Fibroblast of skin of right quadriceps (primary cell): ENCODE results near the gene ITPR1.

Experiments
- DNase-seq: peaks from one replicate; pipeline ENCODE4 v3.0.0-alpha.2; 2013

The ITPR1 gene

DNA sequence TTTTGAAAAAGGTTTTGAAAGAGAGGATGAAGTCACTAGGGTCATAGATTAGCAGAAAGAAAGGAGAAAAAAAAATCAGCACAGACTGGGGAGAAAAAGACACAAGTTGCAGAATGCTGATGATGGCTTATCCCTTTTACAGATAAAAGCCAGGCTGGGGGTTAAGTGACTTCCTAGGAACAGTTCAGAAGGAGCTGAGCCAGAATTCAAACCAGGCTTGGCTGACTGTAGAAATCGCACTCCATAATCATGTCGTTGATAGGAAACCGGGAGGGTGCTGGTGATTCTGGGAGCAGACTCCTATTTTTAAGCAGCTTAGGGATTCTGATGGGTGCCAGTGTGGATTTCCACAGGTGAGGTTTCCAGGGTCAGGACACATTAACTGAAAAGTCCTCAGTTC is 326.6 kb downstream of the ITPR1 start:
- no peak for DNase-seq

GRCh38 chr3:4820296-4821121 is 327.4 kb downstream of the ITPR1 start:
- DNase-seq: no peak

DNA sequence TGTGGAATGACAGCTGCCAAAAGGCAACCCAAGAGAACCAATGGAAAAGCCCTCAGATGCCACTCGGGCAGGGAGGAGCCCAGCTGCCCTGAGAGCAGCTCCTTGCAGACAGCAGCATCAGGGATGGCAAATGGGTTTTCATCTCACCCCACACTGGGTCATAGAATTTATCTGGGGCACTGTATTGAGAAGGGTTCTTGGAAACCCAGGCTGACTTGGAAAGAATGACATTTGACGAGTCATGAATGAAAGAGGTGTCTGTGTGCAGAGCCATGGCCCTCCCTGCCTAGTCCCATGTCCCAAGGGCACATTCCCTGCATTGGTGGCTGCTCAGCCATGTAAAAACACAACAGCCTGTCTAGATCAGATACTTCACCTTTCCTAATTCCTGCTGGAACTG is 328.2 kb downstream of the ITPR1 start:
- DNase-seq: no peak

DNA sequence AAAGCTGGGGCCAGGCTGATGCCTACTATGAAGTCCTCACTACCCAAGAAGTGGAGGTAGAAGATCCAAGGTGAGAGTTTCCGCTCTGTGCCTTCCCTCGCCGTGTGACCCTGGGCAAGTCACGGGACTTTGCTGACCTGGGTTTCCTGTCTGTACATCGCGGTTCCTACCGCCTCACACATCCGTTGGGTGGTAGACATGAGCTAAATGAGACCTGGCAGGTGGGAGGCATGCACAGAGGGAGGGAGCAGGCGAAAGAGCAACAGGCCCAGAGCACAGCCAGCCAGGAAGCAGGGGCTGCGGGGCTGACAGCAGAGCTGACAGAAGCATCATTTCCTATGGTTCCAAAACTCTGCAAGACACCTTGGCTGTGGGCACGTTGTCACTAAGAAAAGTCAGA is 328.8 kb downstream of the ITPR1 start:
- no peak for DNase-seq

- DNase-seq: no peak
Observed at GRCh38 chr3:4822568-4822967, 329.4 kb downstream of the ITPR1 start.

GRCh38 chr3:4823385-4823784 is 330.2 kb downstream of the ITPR1 start:
- DNase-seq: no peak

DNA sequence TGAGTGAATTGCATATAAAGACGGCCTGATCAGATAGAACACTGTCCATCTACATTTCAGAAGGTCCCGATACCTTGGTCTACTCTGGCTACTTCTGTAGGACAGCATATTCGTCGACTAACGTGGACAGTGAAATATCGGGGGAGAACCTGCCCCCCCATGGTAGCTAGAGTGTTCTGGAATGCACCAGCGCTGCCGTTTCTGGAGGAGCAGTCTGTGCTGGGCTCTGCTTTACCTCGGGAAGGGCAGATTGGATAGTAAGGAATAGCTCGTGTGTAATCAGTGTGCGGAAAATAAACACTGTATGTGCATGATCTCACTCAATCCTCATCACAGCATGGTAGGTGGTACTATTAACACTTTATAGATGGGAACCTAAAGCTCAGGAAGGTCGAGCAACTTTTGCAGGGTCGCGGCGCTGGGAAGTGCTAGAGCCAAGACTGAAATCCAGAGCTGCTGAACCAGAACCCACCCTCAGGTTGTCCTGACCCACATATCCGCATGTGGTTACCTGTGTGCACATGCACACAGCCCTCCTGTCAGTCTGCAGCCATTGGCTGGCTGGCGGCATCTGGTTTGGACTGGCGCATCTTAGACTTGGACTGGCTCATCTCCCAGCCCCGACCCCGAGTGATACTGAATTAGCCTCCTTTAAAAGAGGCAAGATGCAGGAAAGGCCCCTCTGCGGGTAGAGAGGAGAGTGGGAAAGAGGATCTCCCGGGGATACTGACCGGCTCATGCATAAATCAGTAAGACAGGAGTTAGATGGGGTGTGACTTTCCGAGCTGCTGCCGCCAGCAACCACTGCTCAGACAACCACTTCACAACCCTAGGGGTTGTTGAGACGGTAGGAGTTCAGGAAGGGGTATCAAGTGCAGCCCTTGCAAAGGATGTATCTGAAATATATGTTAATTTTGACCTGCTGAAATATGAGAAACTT is 331.1 kb downstream of the ITPR1 start:
- DNase-seq: no peak

GRCh38 chr3:4824926-4825325 is 331.8 kb downstream of the ITPR1 start:
- peak; percentile 87 for DNase-seq

GRCh38 chr3:4825436-4826236 is 332.5 kb downstream of the ITPR1 start:
- DNase-seq: no peak

DNA sequence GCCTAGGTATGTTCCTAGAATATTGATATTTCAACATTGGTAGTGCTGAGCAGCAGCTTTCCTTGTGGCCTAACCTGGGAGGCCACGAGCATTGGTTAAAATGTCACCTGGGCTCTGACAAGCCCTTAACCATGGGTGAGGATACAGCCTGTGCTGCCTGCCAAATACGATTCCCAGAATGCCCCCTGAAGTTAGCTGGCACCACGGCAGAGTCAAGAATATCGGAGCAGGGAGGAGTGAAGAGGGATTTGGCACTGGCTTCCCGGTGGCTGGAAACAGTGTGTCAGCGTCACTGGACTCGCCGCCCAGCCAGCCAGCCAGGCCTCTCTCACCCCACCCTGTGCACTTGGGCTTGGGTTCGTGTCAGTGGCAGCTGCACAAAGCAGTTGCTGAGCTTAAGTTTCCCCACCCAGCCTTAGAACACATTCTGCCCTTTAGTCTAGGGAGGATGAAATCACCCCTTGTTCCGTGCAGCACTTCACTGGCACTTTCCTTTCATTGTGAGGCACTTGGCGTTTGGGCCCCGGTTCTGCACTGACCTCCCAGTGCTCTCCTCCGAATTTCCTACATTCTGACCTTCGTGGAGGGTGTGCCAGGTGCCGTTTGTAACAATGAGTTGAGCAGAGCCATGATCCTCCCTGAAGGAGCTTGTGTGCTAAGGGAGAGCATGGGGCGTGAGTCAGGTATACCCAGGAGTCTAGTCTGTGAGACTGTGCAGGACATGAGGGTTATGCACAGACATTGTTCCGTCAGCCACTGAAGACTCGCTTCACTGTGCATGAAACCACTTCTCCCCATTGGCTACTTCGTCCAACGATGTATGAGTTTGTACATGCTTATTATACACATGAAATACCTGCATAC is 333.3 kb downstream of the ITPR1 start:
- DNase-seq: no peak

- DNase-seq: no peak
Observed at GRCh38 chr3:4827767-4828166, 334.6 kb downstream of the ITPR1 start.

DNA sequence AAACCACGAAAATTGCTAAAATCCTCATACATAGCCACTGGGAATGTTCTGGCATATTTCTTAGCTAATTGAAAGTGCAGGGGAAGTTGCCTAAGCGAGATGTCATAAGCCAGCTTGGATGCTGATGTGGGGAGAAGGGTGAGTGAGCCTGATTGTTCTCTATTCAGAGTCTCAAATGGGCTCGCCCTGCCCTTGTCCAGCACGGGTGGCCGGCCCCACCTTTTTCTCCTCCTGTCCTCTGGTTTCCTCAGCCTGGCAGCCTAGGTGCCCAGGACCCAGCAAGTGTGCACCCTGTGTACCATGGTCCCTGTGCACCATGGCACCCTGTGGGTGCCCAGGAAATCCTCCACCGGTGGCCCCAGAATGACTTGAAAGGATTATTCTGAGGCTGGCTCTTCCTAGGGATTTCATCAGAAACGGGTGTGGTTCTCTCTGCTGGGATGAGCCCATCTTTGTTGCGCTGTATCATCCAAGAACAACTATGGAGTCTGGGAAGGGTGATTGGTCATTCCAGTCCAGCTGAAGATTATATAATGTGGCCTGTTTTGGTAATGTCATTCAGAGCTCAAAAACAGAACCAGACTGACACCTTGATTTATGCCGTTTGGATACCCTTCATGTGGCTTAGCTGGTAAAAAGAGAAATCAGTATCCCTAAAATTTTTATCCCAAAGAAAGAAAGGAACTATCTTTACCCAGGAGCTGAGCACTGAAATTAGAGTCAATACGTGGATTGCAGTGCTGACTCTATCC is 335.3 kb downstream of the ITPR1 start:
- DNase-seq: peak; percentile 82

GRCh38 chr3:4829031-4829394 is 335.9 kb downstream of the ITPR1 start:
- DNase-seq: no peak

- DNase-seq: no peak
Observed at GRCh38 chr3:4830586-4830914, 337.4 kb downstream of the ITPR1 start.

- DNase-seq: no peak
Observed at GRCh38 chr3:4831580-4831950, 338.4 kb downstream of the ITPR1 start.

DNA sequence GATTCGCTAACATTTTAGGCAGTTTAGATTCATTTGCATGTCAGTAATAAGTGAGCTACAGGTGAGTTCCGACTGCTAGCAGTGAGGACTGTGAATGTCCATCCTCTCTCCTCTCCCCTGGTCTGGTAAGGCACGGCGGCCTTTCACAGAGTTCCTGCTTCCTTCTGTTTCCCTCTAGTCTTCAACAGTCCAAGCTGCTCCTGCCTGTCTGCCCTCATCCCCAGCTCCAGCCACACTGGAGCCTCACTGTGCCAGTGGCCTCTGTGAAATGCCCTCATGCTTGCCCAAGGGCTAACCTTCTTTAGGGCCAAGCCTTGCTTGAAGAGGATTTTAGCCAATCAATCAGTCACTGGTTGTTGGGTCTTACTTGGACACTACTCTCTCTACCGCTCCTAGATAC is 340.3 kb downstream of the ITPR1 start:
- DNase-seq: no peak

GRCh38 chr3:4834403-4834866 is 341.3 kb downstream of the ITPR1 start:
- no peak for DNase-seq

- no peak for DNase-seq
Observed at GRCh38 chr3:4835616-4836043, 342.5 kb downstream of the ITPR1 start.

DNA sequence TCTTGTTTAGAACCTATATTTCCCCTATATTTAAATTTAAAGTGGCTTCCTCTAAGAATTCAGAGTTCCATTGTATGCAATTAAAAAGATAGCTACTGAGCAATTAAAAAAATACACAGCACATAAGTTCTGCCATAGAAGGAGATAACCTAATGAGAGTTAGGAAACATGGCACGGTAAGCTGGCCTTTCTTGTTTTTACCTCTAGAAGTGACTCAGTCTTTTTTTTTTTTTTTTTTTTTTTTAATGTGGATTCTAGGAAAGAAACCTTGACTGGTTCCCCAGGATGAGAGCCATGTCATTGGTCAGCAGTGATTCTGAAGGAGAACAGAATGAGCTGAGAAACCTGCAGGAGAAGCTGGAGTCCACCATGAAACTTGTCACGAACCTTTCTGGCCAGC is 343.4 kb downstream of the ITPR1 start:
- no peak for DNase-seq

DNA sequence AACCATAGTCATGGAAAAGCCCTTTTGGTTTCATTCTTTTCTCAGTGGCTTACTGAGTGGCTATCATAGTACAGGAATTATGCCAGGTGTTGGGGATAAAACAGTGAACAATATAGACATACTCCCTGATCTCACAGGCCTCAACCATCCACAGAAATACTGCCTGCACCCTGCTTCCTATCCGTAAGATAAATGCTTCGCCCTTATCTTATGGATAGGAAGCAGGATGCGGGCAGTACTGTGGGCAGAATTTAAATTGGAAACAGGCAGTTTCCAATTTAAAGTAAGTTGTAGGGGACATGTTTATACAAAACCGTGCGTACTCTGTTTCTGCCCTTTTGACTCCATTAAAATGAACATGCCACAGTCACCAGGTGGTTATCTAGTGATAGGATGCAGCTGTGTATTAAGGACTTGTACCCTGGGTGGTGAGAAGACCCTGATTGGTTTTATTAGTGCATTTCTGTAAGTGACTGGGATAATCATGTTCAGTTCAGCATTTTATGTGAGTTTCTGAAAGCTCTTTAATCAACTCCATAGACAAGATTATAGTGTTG is 344.3 kb downstream of the ITPR1 start:
- no peak for DNase-seq

GRCh38 chr3:4838621-4839022 is 345.5 kb downstream of the ITPR1 start:
- no peak for DNase-seq
